OCI-LY7 (cell line): ENCODE results near the gene ACSS1.

Source experiments
- EZH2phosphoT487 ChIP-seq: fragments of 200-600 bp; sonication (generic); IDR thresholded peaks from 2 replicates; pipeline ENCODE4 v1.6.1; 2018; ENCODE audit warnings: low read depth, borderline replicate concordance, mild to moderate bottlenecking, mixed run types, antibody characterized with exemption, low read length, moderate library complexity, mixed read lengths
- TF ChIP-seq, protein P1 (sequence below): fragments of 200-600 bp; sonication (generic); conservative IDR thresholded peaks from 2 replicates; pipeline ENCODE4 v1.5.1; 2014; ENCODE audit warnings: mild to moderate bottlenecking, antibody characterized with exemption, low read length, moderate library complexity, mixed read lengths

DNA sequence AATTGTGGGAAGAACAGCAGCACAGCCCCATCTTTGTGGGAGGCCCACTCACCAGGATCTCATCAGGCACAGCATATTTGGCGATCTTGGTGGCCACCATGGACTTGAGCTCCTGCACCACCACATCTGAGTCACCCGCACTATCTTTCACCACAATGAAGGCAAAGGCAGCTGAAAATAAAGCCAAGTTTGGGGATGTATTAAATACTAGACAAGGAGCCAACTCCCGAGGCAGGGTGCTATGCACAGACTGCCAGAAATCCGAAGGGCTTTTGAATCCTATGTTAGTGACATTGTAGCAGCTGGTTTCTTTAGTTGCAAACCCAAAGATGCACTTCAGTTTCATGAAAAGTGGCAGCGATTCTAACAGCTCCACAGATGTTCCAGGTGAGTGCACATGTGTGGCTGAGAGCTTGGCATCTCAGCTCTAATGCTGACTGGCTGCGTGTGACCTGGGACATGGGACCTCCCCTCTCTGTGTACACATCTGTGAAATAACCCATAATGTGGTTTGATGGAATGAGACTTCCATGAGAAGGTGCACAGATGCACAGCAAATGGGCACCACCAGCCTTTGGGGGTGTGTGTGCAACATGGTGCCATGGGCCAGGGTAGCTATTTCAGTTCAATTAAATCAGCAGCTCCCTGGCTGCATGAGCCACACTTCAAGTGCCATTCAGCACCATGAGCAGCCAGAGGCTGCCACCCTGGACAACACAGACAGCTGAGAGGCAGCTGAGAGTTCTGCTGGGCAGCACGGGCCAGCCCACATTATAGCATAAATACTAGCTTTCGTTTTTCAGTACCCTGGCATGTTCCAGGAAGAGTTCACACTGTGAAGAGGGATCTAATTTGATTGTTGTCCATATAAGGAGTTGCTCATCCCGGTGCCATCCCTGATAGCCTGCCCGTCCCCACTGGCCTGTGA, 48.5 kb downstream of the ACSS1 start:
- TF ChIP-seq, protein P1, sequence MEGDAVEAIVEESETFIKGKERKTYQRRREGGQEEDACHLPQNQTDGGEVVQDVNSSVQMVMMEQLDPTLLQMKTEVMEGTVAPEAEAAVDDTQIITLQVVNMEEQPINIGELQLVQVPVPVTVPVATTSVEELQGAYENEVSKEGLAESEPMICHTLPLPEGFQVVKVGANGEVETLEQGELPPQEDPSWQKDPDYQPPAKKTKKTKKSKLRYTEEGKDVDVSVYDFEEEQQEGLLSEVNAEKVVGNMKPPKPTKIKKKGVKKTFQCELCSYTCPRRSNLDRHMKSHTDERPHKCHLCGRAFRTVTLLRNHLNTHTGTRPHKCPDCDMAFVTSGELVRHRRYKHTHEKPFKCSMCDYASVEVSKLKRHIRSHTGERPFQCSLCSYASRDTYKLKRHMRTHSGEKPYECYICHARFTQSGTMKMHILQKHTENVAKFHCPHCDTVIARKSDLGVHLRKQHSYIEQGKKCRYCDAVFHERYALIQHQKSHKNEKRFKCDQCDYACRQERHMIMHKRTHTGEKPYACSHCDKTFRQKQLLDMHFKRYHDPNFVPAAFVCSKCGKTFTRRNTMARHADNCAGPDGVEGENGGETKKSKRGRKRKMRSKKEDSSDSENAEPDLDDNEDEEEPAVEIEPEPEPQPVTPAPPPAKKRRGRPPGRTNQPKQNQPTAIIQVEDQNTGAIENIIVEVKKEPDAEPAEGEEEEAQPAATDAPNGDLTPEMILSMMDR, result no peak
- TF ChIP-seq EZH2phosphoT487, result no peak
